PFSK-1 (cell line): ENCODE measurements around the gene NFATC4.

Experiments used
- FOXP2 ChIP-seq: optimal IDR thresholded peaks from 2 replicates; pipeline ENCODE3; 2011; ENCODE audit warnings: borderline replicate concordance, control low read depth, inconsistent platforms; ENCODE audit not compliant: insufficient read depth; ENCODE audit errors: extremely low read length, extremely low read depth
- POLR2AphosphoS5 ChIP-seq: IDR thresholded peaks from 2 replicates; pipeline ENCODE4 v1.6.1; 2012; ENCODE audit warnings: low read depth, mild to moderate bottlenecking, control low read depth, low read length, moderate library complexity
- SIN3A ChIP-seq: IDR thresholded peaks from 2 replicates; pipeline ENCODE4 v1.6.1; 2012; ENCODE audit warnings: mild to moderate bottlenecking, low read length, moderate library complexity, borderline replicate concordance; ENCODE audit not compliant: insufficient read depth
- TAF1 ChIP-seq: IDR thresholded peaks from 2 replicates; pipeline ENCODE4 v1.6.1; 2012; ENCODE audit warnings: low read length, control low read depth, borderline replicate concordance; ENCODE audit not compliant: insufficient read depth
- TF ChIP-seq, protein P1 (sequence below), 2 experiments: IDR thresholded peaks; 2 replicates each; pipeline versions ENCODE4 v1.6.1 to v1.8.0; 2011 to 2012; ENCODE audit warnings: low read depth in 2 of 2, low read length in 2 of 2, control low read depth in 1 of 2, inconsistent platforms in 1 of 2, mild to moderate bottlenecking in 1 of 2, moderate library complexity in 1 of 2; ENCODE audit not compliant: insufficient read depth in 1 of 2

DNA sequence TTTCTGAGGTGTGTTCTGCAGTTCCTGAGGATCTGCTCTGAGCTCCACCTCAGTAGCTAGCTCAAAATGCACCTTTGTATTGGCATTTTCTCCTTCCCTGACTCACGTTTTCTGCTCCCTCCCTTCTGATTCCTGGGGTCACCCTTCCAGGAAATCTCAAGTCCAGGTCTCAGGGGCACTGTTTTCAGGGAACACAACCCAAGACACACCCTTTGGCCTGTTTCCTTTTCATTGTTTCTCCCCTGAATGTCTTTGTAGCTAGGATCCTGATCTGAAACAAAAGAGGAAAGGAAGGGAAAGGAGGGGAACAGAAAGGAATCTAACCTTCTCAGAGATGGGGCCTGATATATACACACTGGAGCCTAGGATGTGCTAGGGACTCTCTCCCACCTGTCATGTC lies 20.9 kb upstream of the NFATC4 start:
- no peak for TF ChIP-seq SIN3A
- TF ChIP-seq, protein P1, sequence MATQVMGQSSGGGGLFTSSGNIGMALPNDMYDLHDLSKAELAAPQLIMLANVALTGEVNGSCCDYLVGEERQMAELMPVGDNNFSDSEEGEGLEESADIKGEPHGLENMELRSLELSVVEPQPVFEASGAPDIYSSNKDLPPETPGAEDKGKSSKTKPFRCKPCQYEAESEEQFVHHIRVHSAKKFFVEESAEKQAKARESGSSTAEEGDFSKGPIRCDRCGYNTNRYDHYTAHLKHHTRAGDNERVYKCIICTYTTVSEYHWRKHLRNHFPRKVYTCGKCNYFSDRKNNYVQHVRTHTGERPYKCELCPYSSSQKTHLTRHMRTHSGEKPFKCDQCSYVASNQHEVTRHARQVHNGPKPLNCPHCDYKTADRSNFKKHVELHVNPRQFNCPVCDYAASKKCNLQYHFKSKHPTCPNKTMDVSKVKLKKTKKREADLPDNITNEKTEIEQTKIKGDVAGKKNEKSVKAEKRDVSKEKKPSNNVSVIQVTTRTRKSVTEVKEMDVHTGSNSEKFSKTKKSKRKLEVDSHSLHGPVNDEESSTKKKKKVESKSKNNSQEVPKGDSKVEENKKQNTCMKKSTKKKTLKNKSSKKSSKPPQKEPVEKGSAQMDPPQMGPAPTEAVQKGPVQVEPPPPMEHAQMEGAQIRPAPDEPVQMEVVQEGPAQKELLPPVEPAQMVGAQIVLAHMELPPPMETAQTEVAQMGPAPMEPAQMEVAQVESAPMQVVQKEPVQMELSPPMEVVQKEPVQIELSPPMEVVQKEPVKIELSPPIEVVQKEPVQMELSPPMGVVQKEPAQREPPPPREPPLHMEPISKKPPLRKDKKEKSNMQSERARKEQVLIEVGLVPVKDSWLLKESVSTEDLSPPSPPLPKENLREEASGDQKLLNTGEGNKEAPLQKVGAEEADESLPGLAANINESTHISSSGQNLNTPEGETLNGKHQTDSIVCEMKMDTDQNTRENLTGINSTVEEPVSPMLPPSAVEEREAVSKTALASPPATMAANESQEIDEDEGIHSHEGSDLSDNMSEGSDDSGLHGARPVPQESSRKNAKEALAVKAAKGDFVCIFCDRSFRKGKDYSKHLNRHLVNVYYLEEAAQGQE (IDR thresholded peaks at IDR 0.05; ENCODE audit: insufficient read depth in 1 of 2, low read depth in 2 of 2, low read length in 2 of 2): no peak
- no peak for TF ChIP-seq POLR2AphosphoS5
- no peak for TF ChIP-seq TAF1
- TF ChIP-seq FOXP2: no peak
